Measurements from ENCODE around the gene CTCFL. TPM values are rescaled to one million over a fixed set of nuclear protein-coding genes. Genes with fewer than 3 reads are reported as not detected.

Gene CTCFL
- total and polyA plus RNA-seq, 2 donors (not counting 3 experiments of a cell fraction or from before 2014, with no cell fraction given) = not detected

- no peaks in the 10 kb centered on the region for H3K27me3 ChIP-seq (ENCODE audit: control insufficient read depth in 2 of 2, insufficient read depth in 2 of 2, low read length in 2 of 2)
- TF ChIP-seq GATA2 (IDR thresholded peaks at IDR 0.05; ENCODE audit: insufficient read depth, insufficient read length, low read depth, low read length) = no peak
- no peak for TF ChIP-seq EZH2 (IDR thresholded peaks at IDR 0.05; ENCODE audit: borderline replicate concordance, low read depth, low read length, severe bottlenecking)
- no peak for TF ChIP-seq POLR2A (IDR thresholded peaks at IDR 0.05; ENCODE audit: low read depth, low read length)
- TF ChIP-seq MAX (IDR thresholded peaks at IDR 0.05; ENCODE audit: insufficient read depth, insufficient read length) = no peak
- no peak for TF ChIP-seq CTCF (IDR thresholded peaks at IDR 0.05; ENCODE audit: extremely low read depth in 1 of 2, insufficient read depth in 1 of 2, low read depth in 1 of 2, low read length in 2 of 2)
- no peak for TF ChIP-seq MYC (IDR thresholded peaks at IDR 0.05; ENCODE audit: low read depth, low read length)
- TF ChIP-seq POLR2AphosphoS5 (IDR thresholded peaks at IDR 0.05; ENCODE audit: insufficient read depth, low read depth, low read length) = no peak
- TF ChIP-seq JUN (IDR thresholded peaks at IDR 0.05; ENCODE audit: borderline replicate concordance, insufficient read depth, insufficient read length, low read depth) = no peak
- no peak for TF ChIP-seq FOS (IDR thresholded peaks at IDR 0.05; ENCODE audit: borderline replicate concordance, insufficient read depth, low read length)
- H3K79me2 ChIP-seq (ENCODE audit: control insufficient read depth, insufficient read depth, low read length) = no peaks in the 10 kb centered on the region
- ChIA-PET CTCF (no interaction called here), POLR2A (no interaction called here)
- no TSS peak for BruUV-seq (replicated peaks)
- H3K9me3 ChIP-seq (replicated peaks; ENCODE audit: control insufficient read depth, insufficient read depth, low read length) = no peaks in the 10 kb centered on the region
- DNase-seq (ENCODE audit: low read depth, low spot score) = no peak
- H3K4me3 ChIP-seq (replicated peaks in 1 of 3; ENCODE audit: insufficient read depth in 1 of 3, low read depth in 1 of 3, low read length in 3 of 3) = no peak overlapping the region
- no peak for FAIRE-seq
- no peaks in the 10 kb centered on the region for H4K20me1 ChIP-seq (replicated peaks; ENCODE audit: control insufficient read depth, extremely low read depth, insufficient read depth, low read length)
- H3K9me1 ChIP-seq (replicated peaks; ENCODE audit: control insufficient read depth, extremely low read depth, insufficient read depth, low read length) = no peaks in the 10 kb centered on the region
- intact Hi-C loops (cut with micrococcal nuclease) (no loop called here), dilution Hi-C loops (cut with MboI; ENCODE audit: extremely low pct_ligation_motif_present, low sequenced_read_pairs) (no loop called here)
- H3K4me1 ChIP-seq (ENCODE audit: control insufficient read depth, extremely low read depth, insufficient read depth, low read length) = no peaks in the 10 kb centered on the region
- H3K4me2 ChIP-seq (ENCODE audit: insufficient read depth, low read length) = no peak overlapping the region
- no peak overlapping the region for H2AFZ ChIP-seq (ENCODE audit: low read depth, low read length)
- H3K27ac ChIP-seq (ENCODE audit: insufficient read depth, low read depth, low read length) = no peak overlapping the region
- H3K36me3 ChIP-seq (ENCODE audit: control insufficient read depth in 2 of 2, extremely low read depth in 1 of 2, insufficient read depth in 2 of 2, low read length in 2 of 2) = no peaks in the 10 kb centered on the region
- no peak overlapping the region for H3K9ac ChIP-seq (replicated peaks; ENCODE audit: extremely low read depth, insufficient read depth, low read length)
Observed at GRCh38 chr20:57552471-57552870, 27.5 kb upstream of the CTCFL start.

Measured in endothelial cell of umbilical vein (primary cell).